C4-2B (cell line): ENCODE data around the gene PLXDC1.

Source experiments
- ZFX ChIP-seq: fragments of 450-650 bp; IDR thresholded peaks from 2 replicates; pipeline ENCODE4 v1.6.1; 2017
- TF ChIP-seq, protein P1 (sequence below): fragments of 450-650 bp; conservative IDR thresholded peaks from 2 replicates; pipeline ENCODE4 v1.5.1; 2017; ENCODE audit warnings: mild to moderate bottlenecking

DNA sequence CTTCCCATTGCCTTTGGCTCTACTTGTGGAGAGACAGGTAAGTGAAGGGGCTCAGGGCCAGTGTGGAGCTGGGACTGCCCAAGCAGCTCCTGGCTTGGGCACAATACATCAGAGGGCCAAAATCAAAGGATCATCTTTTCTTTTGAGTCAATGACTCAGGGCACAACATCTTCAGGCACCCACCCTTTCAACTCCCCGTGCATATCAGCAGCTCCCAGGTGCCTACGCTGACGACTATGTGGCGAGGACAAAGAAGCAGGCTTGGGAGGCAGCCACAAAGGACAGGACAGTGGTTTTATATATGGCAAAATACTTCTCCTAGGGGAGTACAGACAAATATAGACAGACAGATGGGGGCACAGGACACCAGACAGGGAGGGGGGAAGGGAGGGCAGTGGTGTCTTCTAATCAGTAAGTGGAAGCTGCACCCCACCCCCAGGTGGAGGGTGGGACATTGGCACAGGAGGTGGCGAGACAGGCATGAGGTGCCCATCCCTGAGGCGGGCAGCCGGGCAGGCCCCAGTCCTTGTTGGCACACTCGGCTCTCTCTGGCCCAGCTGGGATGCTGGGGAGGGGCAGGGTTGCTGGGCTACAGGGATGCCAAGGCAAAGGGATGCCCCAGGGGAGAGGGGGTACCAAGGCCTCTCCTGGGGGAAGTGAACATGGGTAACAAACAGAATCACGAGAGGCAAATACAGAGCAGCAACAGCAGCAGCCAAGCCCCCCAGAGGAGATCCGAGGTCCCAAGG, 22.3 kb upstream of the PLXDC1 start:
- TF ChIP-seq, protein P1, sequence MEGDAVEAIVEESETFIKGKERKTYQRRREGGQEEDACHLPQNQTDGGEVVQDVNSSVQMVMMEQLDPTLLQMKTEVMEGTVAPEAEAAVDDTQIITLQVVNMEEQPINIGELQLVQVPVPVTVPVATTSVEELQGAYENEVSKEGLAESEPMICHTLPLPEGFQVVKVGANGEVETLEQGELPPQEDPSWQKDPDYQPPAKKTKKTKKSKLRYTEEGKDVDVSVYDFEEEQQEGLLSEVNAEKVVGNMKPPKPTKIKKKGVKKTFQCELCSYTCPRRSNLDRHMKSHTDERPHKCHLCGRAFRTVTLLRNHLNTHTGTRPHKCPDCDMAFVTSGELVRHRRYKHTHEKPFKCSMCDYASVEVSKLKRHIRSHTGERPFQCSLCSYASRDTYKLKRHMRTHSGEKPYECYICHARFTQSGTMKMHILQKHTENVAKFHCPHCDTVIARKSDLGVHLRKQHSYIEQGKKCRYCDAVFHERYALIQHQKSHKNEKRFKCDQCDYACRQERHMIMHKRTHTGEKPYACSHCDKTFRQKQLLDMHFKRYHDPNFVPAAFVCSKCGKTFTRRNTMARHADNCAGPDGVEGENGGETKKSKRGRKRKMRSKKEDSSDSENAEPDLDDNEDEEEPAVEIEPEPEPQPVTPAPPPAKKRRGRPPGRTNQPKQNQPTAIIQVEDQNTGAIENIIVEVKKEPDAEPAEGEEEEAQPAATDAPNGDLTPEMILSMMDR = no peak
- TF ChIP-seq ZFX = no peak
